Activated T-helper 1 cell treated with anti-CD3 and anti-CD28 coated beads, Interleukin-12 subunit alpha, Interleukin-12 subunit beta, Interleukin-2, Interleukin-4 antibody, amounts not matched to agents 30 ng/mL and 10 ng/mL and 1 ng/mL, durations not matched to agents 14 hours and 24 hours and 36 hours (primary cell): Measurements from ENCODE around the gene ZNF555. TPM values are rescaled to one million over a fixed set of nuclear protein-coding genes. Genes with fewer than 3 reads are reported as not detected.

ENCODE experiments used
- DNase-seq: peaks from one replicate; pipeline ENCODE4 v3.0.0; 2021; ENCODE audit warnings: low spot score
- H3K27ac Mint-ChIP-seq: one replicate; pipeline ENCODE4 v1.8.0; 2021; ENCODE audit warnings: mild to moderate bottlenecking, mixed read lengths
- H3K27me3 Mint-ChIP-seq: one replicate; pipeline ENCODE4 v1.8.0; 2022; ENCODE audit warnings: mild to moderate bottlenecking, moderate library complexity, mixed read lengths; ENCODE audit not compliant: insufficient read depth
- H3K36me3 Mint-ChIP-seq: one replicate; pipeline ENCODE4 v1.8.0; 2021; ENCODE audit warnings: low read depth, mixed read lengths
- H3K4me1 Mint-ChIP-seq: one replicate; pipeline ENCODE4 v1.8.0; 2021; ENCODE audit warnings: low read depth, mixed read lengths
- H3K4me3 Mint-ChIP-seq: one replicate; pipeline ENCODE4 v1.8.0; 2021; ENCODE audit warnings: mild to moderate bottlenecking, moderate library complexity, mixed read lengths
- H3K9me3 Mint-ChIP-seq: one replicate; pipeline ENCODE4 v1.8.0; 2021; ENCODE audit warnings: mixed read lengths
- intact Hi-C: fragments of 100-400 bp; cut with micrococcal nuclease; formaldehyde crosslinking; loops from one replicate; pipeline ENCODE4 v1.15.1; 2024
- total RNA-seq: library from RNA; stranded (reverse); gene quantifications from 2 replicates; pipeline ENCODE4 v1.2.3, GENCODE V29; 2022

The ZNF555 gene
- total RNA-seq, 1 donor from 2014 or later, result 0.65 TPM

DNA sequence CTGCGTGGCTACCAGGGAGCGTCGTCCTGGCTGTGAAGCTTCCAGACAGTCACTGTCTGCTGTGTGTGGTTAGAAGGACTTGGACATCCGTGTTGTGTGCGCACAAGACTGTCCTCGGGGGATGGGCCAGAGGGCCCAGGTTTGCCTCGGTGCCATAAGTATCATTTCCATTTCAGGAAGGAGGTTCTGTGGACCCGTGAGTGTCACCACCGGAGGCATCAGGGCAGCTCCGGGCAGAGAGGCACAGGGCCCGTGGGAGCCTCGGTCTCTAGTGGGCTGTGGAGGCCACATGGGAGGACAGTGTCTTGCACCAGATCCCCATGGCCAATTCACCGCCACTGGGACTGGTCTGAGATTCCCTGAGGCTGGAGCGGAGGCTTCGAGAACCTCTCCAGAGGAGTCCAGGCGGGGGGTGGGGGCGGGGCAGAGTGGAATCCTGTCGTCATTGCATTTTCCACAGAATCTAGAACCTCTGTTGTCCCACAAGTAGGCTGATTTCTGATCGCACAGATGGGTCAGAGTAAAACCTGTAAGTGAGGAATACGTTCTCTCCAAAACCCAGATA is 65.4 kb downstream of the ZNF555 start:
- no peak for DNase-seq
- peaks cover 10% of the 10 kb centered on the region for H3K36me3 Mint-ChIP-seq
- H3K27ac Mint-ChIP-seq, result no peak overlapping the region
- H3K9me3 Mint-ChIP-seq, result peaks cover 25% of the 10 kb centered on the region
- no peaks in the 10 kb centered on the region for H3K27me3 Mint-ChIP-seq
- intact Hi-C loops, result no loop called here
- peaks cover 5% of the 10 kb centered on the region for H3K4me1 Mint-ChIP-seq
- H3K4me3 Mint-ChIP-seq, result no peak overlapping the region

Other genes starting within 250 kb of the ZNF555 start
- gene GNG7, start 138.8 kb upstream of the ZNF555 start, total RNA-seq, result 0.07 and 0.13 TPM in 2 replicates
- 0.05 TPM in 1 of 2 replicates, not detected in the other for gene DIRAS1, start 120.1 kb upstream of the ZNF555 start, total RNA-seq
- gene SLC39A3, start 101.5 kb upstream of the ZNF555 start, total RNA-seq, result 50.3 and 51.6 TPM in 2 replicates
- 73.4 and 77.8 TPM in 2 replicates for gene SGTA, start 58.2 kb upstream of the ZNF555 start, total RNA-seq
- 190 and 195 TPM in 2 replicates for gene THOP1, start 56.0 kb upstream of the ZNF555 start, total RNA-seq
- 1.8 and 1.9 TPM in 2 replicates for gene ZNF554, start 21.6 kb upstream of the ZNF555 start, total RNA-seq
- not detected in 2 replicates for gene ZNF556, start 25.9 kb downstream of the ZNF555 start, total RNA-seq
- 2.2 and 2.6 TPM in 2 replicates for gene ZNF57, start 59.5 kb downstream of the ZNF555 start, total RNA-seq
- gene ZNF77, start 103.5 kb downstream of the ZNF555 start, total RNA-seq, result 3.2 and 5.3 TPM in 2 replicates
- 0.57 and 0.83 TPM in 2 replicates for gene TLE6, start 136.1 kb downstream of the ZNF555 start, total RNA-seq
- 0.78 and 1.1 TPM in 2 replicates for gene TLE2, start 187.8 kb downstream of the ZNF555 start, total RNA-seq
- gene TLE5, start 221.0 kb downstream of the ZNF555 start, total RNA-seq, result 378 and 399 TPM in 2 replicates